ENCODE measurements around the gene ARHGEF4. TPM values are rescaled to one million over a fixed set of nuclear protein-coding genes. Genes with fewer than 3 reads are reported as not detected.

ARHGEF4 gene
- total RNA-seq, 2 donors from 2014 or later = 50.3 to 54.7 TPM

GRCh38 chr2:131011486-131011885 is 174.8 kb downstream of the ARHGEF4 start:
- DNase-seq = peak; percentile 45
- no peaks in the 10 kb centered on the region for H3K9me3 Mint-ChIP-seq
- peaks cover 12% of the 10 kb centered on the region for H3K4me1 Mint-ChIP-seq
- no peaks in the 10 kb centered on the region for H3K36me3 Mint-ChIP-seq (ENCODE audit: low read depth)
- H3K27ac Mint-ChIP-seq = no peak overlapping the region
- no peak overlapping the region for H3K4me3 ChIP-seq (ENCODE audit: low read length)
- no peak for TF ChIP-seq CTCF (conservative IDR thresholded peaks at IDR 0.05)
- no peak overlapping the region for H3K27ac ChIP-seq (ENCODE audit: low read depth, low read length)
- H3K4me3 Mint-ChIP-seq = no peak overlapping the region
- peaks cover under 1% of the 10 kb centered on the region for H3K4me1 ChIP-seq (ENCODE audit: control insufficient read depth, insufficient read depth, low read length)
- no peaks in the 10 kb centered on the region for H3K9me3 ChIP-seq (ENCODE audit: control insufficient read depth, low read length)
- H3K36me3 ChIP-seq (ENCODE audit: control insufficient read depth, insufficient read depth, low read length) = no peaks in the 10 kb centered on the region
- no peaks in the 10 kb centered on the region for H3K27me3 Mint-ChIP-seq (ENCODE audit: insufficient read depth)
- no peaks in the 10 kb centered on the region for H3K27me3 ChIP-seq (ENCODE audit: control insufficient read depth, insufficient read depth, low read length, poor library complexity, severe bottlenecking)
- no peak overlapping the region for H3K9ac ChIP-seq (ENCODE audit: extremely low read depth, low read length, poor library complexity, severe bottlenecking)
- 84 to 90% methylated on average over 6 to 7 of the region's 7 CpGs for WGBS, 2 experiments (ENCODE audit: insufficient coverage in 1 of 2, insufficient read length in 1 of 2)

- no peaks in the 10 kb centered on the region for H3K27me3 ChIP-seq (ENCODE audit: control insufficient read depth, insufficient read depth, low read length, poor library complexity, severe bottlenecking)
- H3K4me3 ChIP-seq (ENCODE audit: low read length) = no peak overlapping the region
- no peak overlapping the region for H3K4me3 Mint-ChIP-seq
- H3K4me1 ChIP-seq (ENCODE audit: control insufficient read depth, insufficient read depth, low read length) = peaks cover 10% of the 10 kb centered on the region
- H3K27ac ChIP-seq (ENCODE audit: low read depth, low read length) = no peak overlapping the region
- H3K9ac ChIP-seq (ENCODE audit: extremely low read depth, low read length, poor library complexity, severe bottlenecking) = no peak overlapping the region
- H3K9me3 Mint-ChIP-seq = no peaks in the 10 kb centered on the region
- DNase-seq = no peak
- no peak overlapping the region for H3K27ac Mint-ChIP-seq
- H3K36me3 Mint-ChIP-seq (ENCODE audit: low read depth) = no peaks in the 10 kb centered on the region
- peaks cover 23% of the 10 kb centered on the region for H3K4me1 Mint-ChIP-seq
- no peaks in the 10 kb centered on the region for H3K36me3 ChIP-seq (ENCODE audit: control insufficient read depth, insufficient read depth, low read length)
- H3K9me3 ChIP-seq (ENCODE audit: control insufficient read depth, low read length) = no peaks in the 10 kb centered on the region
- no peaks in the 10 kb centered on the region for H3K27me3 Mint-ChIP-seq (ENCODE audit: insufficient read depth)
- TF ChIP-seq CTCF (conservative IDR thresholded peaks at IDR 0.05) = no peak
These were observed 177.4 kb downstream of the ARHGEF4 start for GRCh38 chr2:131014141-131014540.

GRCh38 chr2:131015764-131016163 is 179.1 kb downstream of the ARHGEF4 start:
- Mint-ChIP-seq H3K27me3 (ENCODE audit: insufficient read depth) (no peaks in the 10 kb centered on the region), H3K4me3 (no peak overlapping the region), H3K27ac (no peak overlapping the region), H3K9me3 (peaks cover 1% of the 10 kb centered on the region), H3K4me1 (peaks cover 23% of the 10 kb centered on the region), H3K36me3 (ENCODE audit: low read depth) (no peaks in the 10 kb centered on the region)
- no peak for DNase-seq
- Histone ChIP-seq H3K36me3 (ENCODE audit: control insufficient read depth, insufficient read depth, low read length) (no peaks in the 10 kb centered on the region), H3K4me1 (ENCODE audit: control insufficient read depth, insufficient read depth, low read length) (peaks cover 10% of the 10 kb centered on the region), H3K4me3 (ENCODE audit: low read length) (no peak overlapping the region), H3K27me3 (ENCODE audit: control insufficient read depth, insufficient read depth, low read length, poor library complexity, severe bottlenecking) (no peaks in the 10 kb centered on the region), H3K9ac (ENCODE audit: extremely low read depth, low read length, poor library complexity, severe bottlenecking) (no peak overlapping the region), H3K27ac (ENCODE audit: low read depth, low read length) (no peak overlapping the region), H3K9me3 (ENCODE audit: control insufficient read depth, low read length) (no peaks in the 10 kb centered on the region)
- WGBS, 2 experiments (ENCODE audit: insufficient coverage in 1 of 2, insufficient read length in 1 of 2) = 93% methylated on average over 11 of the region's 11 CpGs; no CpG with 5 or more reads in 1 of the 2 experiments
- no peak for TF ChIP-seq CTCF (conservative IDR thresholded peaks at IDR 0.05)
